Right lobe of liver (tissue), 4 donors: ENCODE results near the gene GLRX5.

Experiments used
- POLR2A ChIP-seq: fragments of 450-650 bp; IDR thresholded peaks from one replicate; pipeline ENCODE4 v1.6.1; 2017; ENCODE audit warnings: antibody characterized with exemption, mild to moderate bottlenecking
- TF ChIP-seq, protein P1 (sequence below), 4 donors: fragments of 200-600 bp in 3 of 4; fragments of 450-650 bp in 1 of 4; IDR thresholded peaks; one replicate each; pipeline versions ENCODE4 v1.5.1 to v1.8.0; 2016 to 2022; ENCODE audit warnings: antibody characterized with exemption in 4 of 4, mild to moderate bottlenecking in 2 of 4
- donor health status: DM: no; HTN: no; CAD: no.
- donor health status: DM: no; HTN: no; CAD: no.
- donor health status: DM: no; HTN: yes; CAD: no.

DNA sequence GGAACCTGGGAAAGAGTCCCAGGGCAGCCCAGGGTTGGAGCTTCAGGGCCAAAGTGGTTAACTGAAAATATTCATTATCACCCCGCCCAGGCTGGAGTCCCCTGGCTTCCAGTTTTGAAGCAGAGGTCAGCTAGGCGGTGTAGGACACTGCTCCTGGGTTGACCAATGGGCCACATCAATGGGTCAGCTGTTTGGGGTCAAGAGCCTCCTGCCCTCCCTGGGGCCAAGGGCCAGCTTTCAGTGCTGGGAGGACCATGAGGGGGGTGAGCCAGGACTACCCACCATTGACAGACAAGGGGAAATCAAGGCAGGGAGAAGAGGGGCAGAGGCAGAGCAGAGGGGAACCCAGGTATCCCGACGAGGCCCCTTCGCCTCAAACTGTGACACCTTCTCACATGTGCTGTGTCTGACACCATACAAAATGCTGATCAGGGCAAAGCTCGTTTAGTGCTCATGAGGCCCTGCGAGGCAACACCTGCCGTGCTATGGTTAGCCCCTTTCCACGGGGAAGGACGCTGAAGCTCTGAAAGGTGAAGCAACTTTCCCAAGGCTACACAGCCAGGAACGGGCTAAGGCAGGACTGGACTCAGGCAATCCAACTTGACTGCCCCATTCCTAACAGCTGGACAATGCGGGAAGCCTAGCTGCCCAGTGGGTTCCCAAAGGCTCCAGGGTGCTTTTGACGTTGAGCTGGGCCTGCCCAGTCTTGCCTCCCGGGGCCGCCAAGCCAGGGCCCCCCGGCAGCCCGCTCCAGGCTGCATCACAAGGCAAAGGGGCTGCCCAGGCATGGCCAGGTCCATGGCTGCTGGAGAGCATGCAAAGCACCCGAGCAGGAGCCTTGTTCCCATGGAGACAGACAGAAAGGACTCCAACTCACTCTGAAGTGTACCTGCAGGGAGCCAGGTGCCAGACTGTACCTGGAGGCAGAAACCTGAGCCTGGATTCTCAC is 20.4 kb upstream of the GLRX5 start:
- TF ChIP-seq, protein P1, sequence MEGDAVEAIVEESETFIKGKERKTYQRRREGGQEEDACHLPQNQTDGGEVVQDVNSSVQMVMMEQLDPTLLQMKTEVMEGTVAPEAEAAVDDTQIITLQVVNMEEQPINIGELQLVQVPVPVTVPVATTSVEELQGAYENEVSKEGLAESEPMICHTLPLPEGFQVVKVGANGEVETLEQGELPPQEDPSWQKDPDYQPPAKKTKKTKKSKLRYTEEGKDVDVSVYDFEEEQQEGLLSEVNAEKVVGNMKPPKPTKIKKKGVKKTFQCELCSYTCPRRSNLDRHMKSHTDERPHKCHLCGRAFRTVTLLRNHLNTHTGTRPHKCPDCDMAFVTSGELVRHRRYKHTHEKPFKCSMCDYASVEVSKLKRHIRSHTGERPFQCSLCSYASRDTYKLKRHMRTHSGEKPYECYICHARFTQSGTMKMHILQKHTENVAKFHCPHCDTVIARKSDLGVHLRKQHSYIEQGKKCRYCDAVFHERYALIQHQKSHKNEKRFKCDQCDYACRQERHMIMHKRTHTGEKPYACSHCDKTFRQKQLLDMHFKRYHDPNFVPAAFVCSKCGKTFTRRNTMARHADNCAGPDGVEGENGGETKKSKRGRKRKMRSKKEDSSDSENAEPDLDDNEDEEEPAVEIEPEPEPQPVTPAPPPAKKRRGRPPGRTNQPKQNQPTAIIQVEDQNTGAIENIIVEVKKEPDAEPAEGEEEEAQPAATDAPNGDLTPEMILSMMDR (IDR thresholded peaks at IDR 0.05): no peak
- no peak for TF ChIP-seq POLR2A
